HuH-7 (cell line): ENCODE results near the gene KCNK4.
"Not testable (repeated sequence)": the region's sequence is repeated elsewhere in the genome, so short reads cannot be mapped to it uniquely, and the experiment has no call there.

Source experiments
- DNase-seq: peaks from one replicate; pipeline ENCODE4 v3.0.0; 2011; ENCODE audit warnings: low spot score

Gene KCNK4

DNA sequence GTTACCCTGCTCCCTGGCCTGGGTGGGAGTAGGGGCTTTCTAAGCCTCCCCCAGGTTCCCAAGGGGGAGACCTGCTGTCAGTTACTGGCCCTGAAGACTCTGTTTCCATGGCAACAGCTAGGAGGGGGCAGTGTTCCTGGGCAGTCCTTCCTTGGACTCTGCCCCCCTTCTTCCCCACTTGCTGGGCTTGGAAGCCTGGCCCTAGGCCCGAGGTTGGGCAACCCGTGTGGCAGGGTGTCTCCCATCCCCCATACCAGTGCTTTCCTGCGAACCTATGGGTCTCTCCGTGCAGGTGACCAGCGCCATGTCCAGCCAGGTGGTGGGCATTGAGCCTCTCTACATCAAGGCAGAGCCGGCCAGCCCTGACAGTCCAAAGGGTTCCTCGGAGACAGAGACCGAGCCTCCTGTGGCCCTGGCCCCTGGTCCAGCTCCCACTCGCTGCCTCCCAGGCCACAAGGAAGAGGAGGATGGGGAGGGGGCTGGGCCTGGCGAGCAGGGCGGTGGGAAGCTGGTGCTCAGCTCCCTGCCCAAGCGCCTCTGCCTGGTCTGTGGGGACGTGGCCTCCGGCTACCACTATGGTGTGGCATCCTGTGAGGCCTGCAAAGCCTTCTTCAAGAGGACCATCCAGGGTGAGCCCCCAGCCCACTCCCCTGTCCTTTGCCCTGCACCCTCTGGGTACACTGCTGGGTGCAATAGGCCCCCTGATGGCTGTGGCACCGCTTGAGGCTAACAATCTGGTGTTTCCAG, 15.9 kb downstream of the KCNK4 start:
- DNase-seq = no peak

GRCh38 chr11:64307795-64308194, 16.7 kb downstream of the KCNK4 start:
- DNase-seq = not testable (repeated sequence)

- no peak for DNase-seq
These were observed 21.8 kb downstream of the KCNK4 start for GRCh38 chr11:64312947-64313346.

DNA sequence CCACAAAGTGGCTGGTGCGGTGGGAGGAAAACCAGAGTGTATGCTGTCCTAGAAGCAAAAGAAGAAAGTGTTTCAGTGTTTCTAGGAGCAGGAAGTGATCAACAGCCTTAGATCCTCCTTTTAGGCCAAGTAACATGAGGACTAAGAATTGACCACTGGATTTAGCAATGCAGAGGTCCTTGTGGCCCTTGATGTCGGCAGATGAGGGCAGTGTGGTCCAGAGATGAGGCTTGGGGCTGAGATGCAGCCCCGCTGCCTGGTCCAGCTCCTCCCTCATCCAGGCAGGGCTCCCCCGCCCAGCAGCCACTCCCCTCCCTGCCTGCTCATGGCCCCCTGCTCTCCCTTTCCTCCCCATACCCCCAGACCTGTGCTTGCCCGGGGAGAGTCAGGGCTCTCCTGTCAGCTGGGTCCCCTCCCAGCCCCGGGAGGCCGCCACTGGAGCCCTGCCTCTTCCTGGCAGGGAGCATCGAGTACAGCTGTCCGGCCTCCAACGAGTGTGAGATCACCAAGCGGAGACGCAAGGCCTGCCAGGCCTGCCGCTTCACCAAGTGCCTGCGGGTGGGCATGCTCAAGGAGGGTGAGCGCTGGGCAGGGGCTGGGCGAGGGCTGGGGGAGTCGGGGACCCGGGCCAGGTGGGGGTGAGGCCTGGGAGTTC, 22.5 kb downstream of the KCNK4 start:
- no peak for DNase-seq

GRCh38 chr11:64314146-64314804, 23.2 kb downstream of the KCNK4 start:
- no peak for DNase-seq

GRCh38 chr11:64314805-64315561, 23.9 kb downstream of the KCNK4 start:
- DNase-seq = no peak

DNA sequence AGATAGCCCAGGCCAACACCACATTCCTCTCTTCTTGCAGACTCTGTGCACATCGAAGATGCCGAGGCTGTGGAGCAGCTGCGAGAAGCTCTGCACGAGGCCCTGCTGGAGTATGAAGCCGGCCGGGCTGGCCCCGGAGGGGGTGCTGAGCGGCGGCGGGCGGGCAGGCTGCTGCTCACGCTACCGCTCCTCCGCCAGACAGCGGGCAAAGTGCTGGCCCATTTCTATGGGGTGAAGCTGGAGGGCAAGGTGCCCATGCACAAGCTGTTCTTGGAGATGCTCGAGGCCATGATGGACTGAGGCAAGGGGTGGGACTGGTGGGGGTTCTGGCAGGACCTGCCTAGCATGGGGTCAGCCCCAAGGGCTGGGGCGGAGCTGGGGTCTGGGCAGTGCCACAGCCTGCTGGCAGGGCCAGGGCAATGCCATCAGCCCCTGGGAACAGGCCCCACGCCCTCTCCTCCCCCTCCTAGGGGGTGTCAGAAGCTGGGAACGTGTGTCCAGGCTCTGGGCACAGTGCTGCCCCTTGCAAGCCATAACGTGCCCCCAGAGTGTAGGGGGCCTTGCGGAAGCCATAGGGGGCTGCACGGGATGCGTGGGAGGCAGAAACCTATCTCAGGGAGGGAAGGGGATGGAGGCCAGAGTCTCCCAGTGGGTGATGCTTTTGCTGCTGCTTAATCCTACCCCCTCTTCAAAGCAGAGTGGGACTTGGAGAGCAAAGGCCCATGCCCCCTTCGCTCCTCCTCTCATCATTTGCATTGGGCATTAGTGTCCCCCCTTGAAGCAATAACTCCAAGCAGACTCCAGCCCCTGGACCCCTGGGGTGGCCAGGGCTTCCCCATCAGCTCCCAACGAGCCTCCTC, 24.8 kb downstream of the KCNK4 start:
- DNase-seq = not testable (repeated sequence)

GRCh38 chr11:64316672-64317324, 25.7 kb downstream of the KCNK4 start:
- no peak for DNase-seq

GRCh38 chr11:64317325-64317960, 26.3 kb downstream of the KCNK4 start, which contains the start of gene TRMT112:
Gene TRMT112, minus strand, starts transcription at chr11:64317559. Its CDS starts 33 bp downstream, at chr11:64317526.
- DNase-seq = peak; percentile 87

DNA sequence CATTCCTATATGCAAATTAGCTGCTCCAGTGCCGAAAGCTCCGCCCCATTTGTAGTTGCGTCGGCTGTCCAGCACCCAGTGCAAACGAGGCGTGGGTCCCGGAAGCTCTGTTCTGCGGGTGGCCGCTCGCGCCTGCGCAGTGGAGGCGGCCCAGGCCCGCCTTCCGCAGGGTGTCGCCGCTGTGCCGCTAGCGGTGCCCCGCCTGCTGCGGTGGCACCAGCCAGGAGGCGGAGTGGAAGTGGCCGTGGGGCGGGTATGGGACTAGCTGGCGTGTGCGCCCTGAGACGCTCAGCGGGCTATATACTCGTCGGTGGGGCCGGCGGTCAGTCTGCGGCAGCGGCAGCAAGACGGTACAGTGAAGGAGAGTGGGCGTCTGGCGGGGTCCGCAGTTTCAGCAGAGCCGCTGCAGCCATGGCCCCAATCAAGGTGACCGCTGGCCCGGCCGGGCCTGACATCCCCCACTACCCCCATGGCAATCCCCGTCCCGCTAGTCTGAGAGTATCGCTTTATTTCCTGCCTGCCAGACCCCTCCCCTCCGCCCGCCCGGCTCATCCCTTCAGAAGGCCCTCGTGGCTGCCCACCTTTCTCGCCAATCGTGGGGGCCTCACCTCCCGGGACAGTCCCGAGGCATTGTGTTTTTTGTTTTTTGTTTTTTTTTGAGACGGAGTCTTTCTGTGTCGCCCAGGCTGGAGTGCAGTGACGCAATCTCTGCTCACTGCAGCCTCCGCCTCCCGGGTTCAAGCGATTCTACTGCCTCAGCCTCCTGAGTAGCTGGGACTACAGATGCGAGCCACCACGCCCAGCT, 27.1 kb downstream of the KCNK4 start, which contains the start of gene PRDX5:
PRDX5 (plus strand) TSS at position 161 of the 805 bp plus-strand sequence; CDS start at position 256, 95 bp downstream.
- peak; percentile 86 for DNase-seq

- DNase-seq = no peak
These were observed 28.0 kb downstream of the KCNK4 start for GRCh38 chr11:64318766-64319761.

DNA sequence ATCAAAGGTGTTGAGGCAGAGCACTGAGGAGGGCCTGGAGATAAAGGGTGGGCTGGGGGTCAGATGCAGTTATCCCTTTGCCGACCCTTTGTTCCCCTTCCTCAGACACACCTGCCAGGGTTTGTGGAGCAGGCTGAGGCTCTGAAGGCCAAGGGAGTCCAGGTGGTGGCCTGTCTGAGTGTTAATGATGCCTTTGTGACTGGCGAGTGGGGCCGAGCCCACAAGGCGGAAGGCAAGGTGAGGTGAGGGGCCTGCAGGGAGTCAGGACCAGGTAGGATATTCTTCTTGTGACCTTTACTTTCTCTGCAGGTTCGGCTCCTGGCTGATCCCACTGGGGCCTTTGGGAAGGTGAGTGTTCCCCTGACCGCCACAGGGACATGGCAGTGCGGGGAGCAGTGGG, 29.5 kb downstream of the KCNK4 start:
- DNase-seq = no peak

DNA sequence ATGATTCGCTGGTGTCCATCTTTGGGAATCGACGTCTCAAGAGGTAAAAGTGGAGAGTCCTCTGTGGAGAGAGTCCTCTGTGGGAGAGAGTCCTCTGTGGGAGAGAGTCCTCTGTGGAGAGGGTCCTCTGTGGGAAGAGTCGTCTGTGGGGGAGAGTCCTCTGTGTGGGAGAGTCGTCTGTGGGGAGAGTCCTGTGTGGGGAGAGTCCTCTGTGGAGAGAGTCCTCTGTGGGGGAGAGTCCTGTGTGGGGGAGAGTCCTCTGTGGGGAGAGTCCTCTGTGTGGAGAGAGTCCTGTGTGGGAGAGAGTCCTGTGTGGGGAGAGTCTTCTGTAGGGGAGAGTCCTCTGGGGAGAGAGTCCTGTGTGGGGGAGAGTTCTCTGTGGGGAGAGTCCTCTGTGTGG, 29.9 kb downstream of the KCNK4 start:
- DNase-seq = no peak

DNA sequence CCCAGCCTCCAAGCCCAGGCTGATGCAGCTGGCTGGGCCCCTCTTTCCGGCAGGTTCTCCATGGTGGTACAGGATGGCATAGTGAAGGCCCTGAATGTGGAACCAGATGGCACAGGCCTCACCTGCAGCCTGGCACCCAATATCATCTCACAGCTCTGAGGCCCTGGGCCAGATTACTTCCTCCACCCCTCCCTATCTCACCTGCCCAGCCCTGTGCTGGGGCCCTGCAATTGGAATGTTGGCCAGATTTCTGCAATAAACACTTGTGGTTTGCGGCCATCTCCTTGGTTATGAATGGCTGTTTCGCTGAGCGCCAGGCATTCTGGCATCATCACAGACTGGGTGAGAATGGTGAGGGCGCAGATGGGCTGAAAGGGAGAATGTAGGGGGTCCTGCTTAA, 30.4 kb downstream of the KCNK4 start:
- no peak for DNase-seq

- no peak for DNase-seq
These were observed 31.8 kb downstream of the KCNK4 start for GRCh38 chr11:64322925-64323260.

- DNase-seq = no peak
These were observed 32.3 kb downstream of the KCNK4 start for GRCh38 chr11:64323373-64323772.

GRCh38 chr11:64323984-64324383, 32.9 kb downstream of the KCNK4 start:
- not testable (repeated sequence) for DNase-seq
